Thyroid gland (tissue), 4 donors: ENCODE measurements around the gene DEPP1.

Experiments used
- CTCF ChIP-seq, 6 experiments: fragments of 200-600 bp in 3 of 6; fragments of 450-650 bp in 3 of 6; sonication (generic) in 3 of 6; IDR thresholded peaks; one replicate each; pipeline ENCODE4 v1.5.1; 2016 to 2019; ENCODE audit warnings: antibody characterized with exemption in 6 of 6, mild to moderate bottlenecking in 2 of 6, inconsistent platforms in 1 of 6, moderate library complexity in 1 of 6
- POLR2A ChIP-seq, 2 donors: fragments of 450-650 bp; IDR thresholded peaks; one replicate each; pipeline ENCODE4 v1.6.1; 2017; ENCODE audit warnings: antibody characterized with exemption in 2 of 2, mild to moderate bottlenecking in 2 of 2, moderate library complexity in 1 of 2

GRCh38 chr10:44982114-44982460 lies 3.5 kb upstream of the DEPP1 start:
- TF ChIP-seq CTCF (IDR thresholded peaks at IDR 0.05) (no peak), POLR2A (IDR thresholded peaks at IDR 0.05) (peak in 1 of 2 donors; percentile 7)
